ENCODE data around the gene SRMS. TPM values are rescaled to one million over a fixed set of nuclear protein-coding genes. Genes with fewer than 3 reads are reported as not detected.

SRMS gene
- polyA plus RNA-seq, 1 donor from 2014 or later, result not detected

DNA sequence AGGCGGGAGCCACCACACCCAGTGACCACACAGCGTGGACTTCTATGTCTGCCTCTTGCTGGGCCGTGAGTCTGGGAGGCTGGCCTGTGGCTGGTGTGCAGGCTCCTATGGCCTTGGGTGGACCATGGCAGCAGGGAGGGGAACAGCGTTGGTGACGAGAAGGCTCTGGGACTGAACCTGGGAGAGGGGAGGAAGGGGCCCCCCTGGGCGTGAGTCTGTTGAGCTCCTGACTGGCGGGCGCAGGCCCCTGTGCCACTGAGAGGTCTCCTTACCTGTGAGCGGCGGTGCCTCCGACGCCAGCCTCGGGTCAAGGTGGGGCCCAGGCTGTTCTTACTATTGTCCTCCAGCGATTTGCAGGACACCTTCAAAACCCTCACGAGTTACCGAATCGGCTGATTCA is 39.2 kb upstream of the SRMS start:
- H3F3A ChIP-seq (ENCODE audit: insufficient read depth, low read length, poor library complexity, severe bottlenecking), result no peaks in the 10 kb centered on the region
- no peaks in the 10 kb centered on the region for H3K27me3 ChIP-seq (ENCODE audit: insufficient read depth, low read depth, low read length)
- no peak overlapping the region for H2AFZ ChIP-seq (ENCODE audit: low read depth, low read length)
- H3K9ac ChIP-seq (ENCODE audit: low read length), result no peak overlapping the region
- H3K4me2 ChIP-seq (ENCODE audit: low read length), result no peak overlapping the region
- no peaks in the 10 kb centered on the region for H3K36me3 ChIP-seq (ENCODE audit: insufficient read depth, low read length)
- H3K9me3 ChIP-seq (ENCODE audit: low read length), result no peaks in the 10 kb centered on the region
- H4K20me1 ChIP-seq (ENCODE audit: insufficient read depth), result no peaks in the 10 kb centered on the region
- no peak overlapping the region for H3K27ac ChIP-seq (ENCODE audit: low read length)
- no peaks in the 10 kb centered on the region for H3K9me2 ChIP-seq (ENCODE audit: insufficient read depth, low read length)
- TF ChIP-seq RAD21 (conservative IDR thresholded peaks at IDR 0.05) (no peak), EZH2 (IDR thresholded peaks at IDR 0.05; ENCODE audit: borderline replicate concordance, insufficient read depth, low read length, poor library complexity, severe bottlenecking) (no peak), SMC3 (conservative IDR thresholded peaks at IDR 0.05; ENCODE audit: poor library complexity) (no peak), EP300 (conservative IDR thresholded peaks at IDR 0.05; ENCODE audit: poor library complexity, severe bottlenecking) (no peak), TAF1 (IDR thresholded peaks at IDR 0.05; ENCODE audit: low read depth) (no peak), POLR2AphosphoS5 (IDR thresholded peaks at IDR 0.05) (no peak), MXI1 (conservative IDR thresholded peaks at IDR 0.05; ENCODE audit: poor library complexity, severe bottlenecking) (no peak)
- TF ChIP-seq, protein P1, sequence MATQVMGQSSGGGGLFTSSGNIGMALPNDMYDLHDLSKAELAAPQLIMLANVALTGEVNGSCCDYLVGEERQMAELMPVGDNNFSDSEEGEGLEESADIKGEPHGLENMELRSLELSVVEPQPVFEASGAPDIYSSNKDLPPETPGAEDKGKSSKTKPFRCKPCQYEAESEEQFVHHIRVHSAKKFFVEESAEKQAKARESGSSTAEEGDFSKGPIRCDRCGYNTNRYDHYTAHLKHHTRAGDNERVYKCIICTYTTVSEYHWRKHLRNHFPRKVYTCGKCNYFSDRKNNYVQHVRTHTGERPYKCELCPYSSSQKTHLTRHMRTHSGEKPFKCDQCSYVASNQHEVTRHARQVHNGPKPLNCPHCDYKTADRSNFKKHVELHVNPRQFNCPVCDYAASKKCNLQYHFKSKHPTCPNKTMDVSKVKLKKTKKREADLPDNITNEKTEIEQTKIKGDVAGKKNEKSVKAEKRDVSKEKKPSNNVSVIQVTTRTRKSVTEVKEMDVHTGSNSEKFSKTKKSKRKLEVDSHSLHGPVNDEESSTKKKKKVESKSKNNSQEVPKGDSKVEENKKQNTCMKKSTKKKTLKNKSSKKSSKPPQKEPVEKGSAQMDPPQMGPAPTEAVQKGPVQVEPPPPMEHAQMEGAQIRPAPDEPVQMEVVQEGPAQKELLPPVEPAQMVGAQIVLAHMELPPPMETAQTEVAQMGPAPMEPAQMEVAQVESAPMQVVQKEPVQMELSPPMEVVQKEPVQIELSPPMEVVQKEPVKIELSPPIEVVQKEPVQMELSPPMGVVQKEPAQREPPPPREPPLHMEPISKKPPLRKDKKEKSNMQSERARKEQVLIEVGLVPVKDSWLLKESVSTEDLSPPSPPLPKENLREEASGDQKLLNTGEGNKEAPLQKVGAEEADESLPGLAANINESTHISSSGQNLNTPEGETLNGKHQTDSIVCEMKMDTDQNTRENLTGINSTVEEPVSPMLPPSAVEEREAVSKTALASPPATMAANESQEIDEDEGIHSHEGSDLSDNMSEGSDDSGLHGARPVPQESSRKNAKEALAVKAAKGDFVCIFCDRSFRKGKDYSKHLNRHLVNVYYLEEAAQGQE (IDR thresholded peaks at IDR 0.05; ENCODE audit: borderline replicate concordance), result no peak
- TF ChIP-seq, protein P2, sequence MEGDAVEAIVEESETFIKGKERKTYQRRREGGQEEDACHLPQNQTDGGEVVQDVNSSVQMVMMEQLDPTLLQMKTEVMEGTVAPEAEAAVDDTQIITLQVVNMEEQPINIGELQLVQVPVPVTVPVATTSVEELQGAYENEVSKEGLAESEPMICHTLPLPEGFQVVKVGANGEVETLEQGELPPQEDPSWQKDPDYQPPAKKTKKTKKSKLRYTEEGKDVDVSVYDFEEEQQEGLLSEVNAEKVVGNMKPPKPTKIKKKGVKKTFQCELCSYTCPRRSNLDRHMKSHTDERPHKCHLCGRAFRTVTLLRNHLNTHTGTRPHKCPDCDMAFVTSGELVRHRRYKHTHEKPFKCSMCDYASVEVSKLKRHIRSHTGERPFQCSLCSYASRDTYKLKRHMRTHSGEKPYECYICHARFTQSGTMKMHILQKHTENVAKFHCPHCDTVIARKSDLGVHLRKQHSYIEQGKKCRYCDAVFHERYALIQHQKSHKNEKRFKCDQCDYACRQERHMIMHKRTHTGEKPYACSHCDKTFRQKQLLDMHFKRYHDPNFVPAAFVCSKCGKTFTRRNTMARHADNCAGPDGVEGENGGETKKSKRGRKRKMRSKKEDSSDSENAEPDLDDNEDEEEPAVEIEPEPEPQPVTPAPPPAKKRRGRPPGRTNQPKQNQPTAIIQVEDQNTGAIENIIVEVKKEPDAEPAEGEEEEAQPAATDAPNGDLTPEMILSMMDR (IDR thresholded peaks at IDR 0.05; ENCODE audit: poor library complexity, severe bottlenecking), result no peak
- H3K79me2 ChIP-seq (replicated peaks; ENCODE audit: insufficient read depth, low read length), result no peaks in the 10 kb centered on the region
- no peak overlapping the region for H3K4me3 ChIP-seq (ENCODE audit: low read length)

DNA sequence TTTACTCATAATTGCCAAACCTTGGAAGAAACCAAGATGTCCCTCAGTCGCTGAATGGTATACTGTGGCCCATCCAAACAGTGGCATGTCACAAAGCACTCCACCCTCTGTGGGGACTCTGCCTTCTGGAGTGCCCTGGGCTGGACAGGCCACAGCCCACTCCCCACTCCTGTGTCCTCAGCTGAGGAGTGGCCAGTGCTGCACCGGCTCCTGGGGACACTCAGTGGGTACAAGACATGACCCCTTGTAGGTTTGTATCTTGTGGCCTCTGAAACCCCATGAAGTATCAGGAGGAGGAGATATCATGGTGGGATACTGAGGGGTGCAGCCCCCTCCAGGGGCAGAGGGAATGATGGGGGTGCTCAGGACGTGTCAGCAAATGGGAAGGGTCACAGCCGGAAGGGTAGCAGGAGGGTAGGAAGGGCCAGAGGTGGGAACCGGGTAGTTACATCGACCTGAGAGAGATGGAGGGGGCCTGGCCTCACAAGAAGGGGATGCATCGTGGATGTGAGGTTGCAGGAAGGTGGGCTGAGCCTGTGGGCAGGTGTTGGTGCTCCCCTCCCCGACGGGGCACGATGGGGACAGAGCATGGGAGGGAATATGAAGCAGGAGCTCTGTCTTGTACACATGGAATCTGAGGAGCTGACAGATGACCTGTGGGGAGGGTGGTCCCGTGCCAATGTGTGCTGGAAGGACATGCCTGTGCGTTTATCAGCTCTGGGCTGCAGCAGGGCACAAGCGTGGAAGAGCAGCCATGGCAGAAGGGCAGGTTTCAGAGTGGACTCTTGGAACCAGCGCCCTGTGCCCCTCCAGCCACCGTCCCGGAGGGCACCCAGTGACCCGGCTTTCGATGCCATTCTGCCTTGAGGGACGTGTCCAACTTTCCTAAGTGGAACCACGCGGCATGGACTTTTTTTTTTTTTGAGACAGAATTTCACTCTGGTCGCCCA is 38.3 kb upstream of the SRMS start:
- no peaks in the 10 kb centered on the region for H3K79me2 ChIP-seq (replicated peaks; ENCODE audit: insufficient read depth, low read length)
- TF ChIP-seq, protein P1 (IDR thresholded peaks at IDR 0.05; ENCODE audit: borderline replicate concordance), result no peak
- TF ChIP-seq EZH2 (IDR thresholded peaks at IDR 0.05; ENCODE audit: borderline replicate concordance, insufficient read depth, low read length, poor library complexity, severe bottlenecking) (no peak), RAD21 (conservative IDR thresholded peaks at IDR 0.05) (no peak), MXI1 (conservative IDR thresholded peaks at IDR 0.05; ENCODE audit: poor library complexity, severe bottlenecking) (no peak), POLR2AphosphoS5 (IDR thresholded peaks at IDR 0.05) (no peak), TAF1 (IDR thresholded peaks at IDR 0.05; ENCODE audit: low read depth) (no peak), EP300 (conservative IDR thresholded peaks at IDR 0.05; ENCODE audit: poor library complexity, severe bottlenecking) (no peak), SMC3 (conservative IDR thresholded peaks at IDR 0.05; ENCODE audit: poor library complexity) (no peak)
- TF ChIP-seq, protein P2 (IDR thresholded peaks at IDR 0.05; ENCODE audit: poor library complexity, severe bottlenecking), result no peak
- no peaks in the 10 kb centered on the region for H3K9me3 ChIP-seq (ENCODE audit: low read length)
- no peak overlapping the region for H3K27ac ChIP-seq (ENCODE audit: low read length)
- H3K9me2 ChIP-seq (ENCODE audit: insufficient read depth, low read length), result no peaks in the 10 kb centered on the region
- H3K9ac ChIP-seq (ENCODE audit: low read length), result no peak overlapping the region
- H3K27me3 ChIP-seq (ENCODE audit: insufficient read depth, low read depth, low read length), result no peaks in the 10 kb centered on the region
- H3K4me2 ChIP-seq (ENCODE audit: low read length), result no peak overlapping the region
- no peak overlapping the region for H2AFZ ChIP-seq (ENCODE audit: low read depth, low read length)
- no peaks in the 10 kb centered on the region for H3K36me3 ChIP-seq (ENCODE audit: insufficient read depth, low read length)
- no peak overlapping the region for H3K4me3 ChIP-seq (ENCODE audit: low read length)
- H3F3A ChIP-seq (ENCODE audit: insufficient read depth, low read length, poor library complexity, severe bottlenecking), result no peaks in the 10 kb centered on the region
- H4K20me1 ChIP-seq (ENCODE audit: insufficient read depth), result no peaks in the 10 kb centered on the region

Measured in neural cell (in vitro differentiated cells).